H1 (cell line): ENCODE results near the gene JMJD8. TPM values are rescaled to one million over a fixed set of nuclear protein-coding genes. Genes with fewer than 3 reads are reported as not detected.

Experiments
- FOSL1 ChIP-seq: IDR thresholded peaks from 2 replicates; pipeline ENCODE4 v1.6.1; 2011; ENCODE audit warnings: mild to moderate bottlenecking, low read depth, low read length, moderate library complexity; ENCODE audit not compliant: insufficient read depth
- HDAC6 ChIP-seq: IDR thresholded peaks from one replicate; pipeline ENCODE4 v1.7.1; 2012; ENCODE audit warnings: low read depth, mild to moderate bottlenecking, inconsistent platforms, low read length, moderate library complexity
- KDM1A ChIP-seq: fragments of 200-600, 300-600 bp; sonication (generic); IDR thresholded peaks from 2 replicates; pipeline ENCODE4 v1.7.1; 2016; ENCODE audit warnings: mild to moderate bottlenecking, low read length, borderline replicate concordance
- MAX ChIP-seq: IDR thresholded peaks from 2 replicates; pipeline ENCODE4 v1.6.1; 2012; ENCODE audit warnings: inconsistent platforms
- NANOG ChIP-seq: IDR thresholded peaks from 2 replicates; pipeline ENCODE4 v1.6.1; 2011; ENCODE audit warnings: low read length, low read depth, mild to moderate bottlenecking, inconsistent platforms; ENCODE audit not compliant: insufficient read depth, poor library complexity, severe bottlenecking
- PHF8 ChIP-seq: fragments of 200-600 bp; sonication (generic); conservative IDR thresholded peaks from 2 replicates; pipeline ENCODE4 v1.7.1; 2012; ENCODE audit warnings: low read depth, mild to moderate bottlenecking, inconsistent platforms, low read length, moderate library complexity
- SP4 ChIP-seq: IDR thresholded peaks from 2 replicates; pipeline ENCODE4 v1.6.1; 2012; ENCODE audit warnings: low read length, inconsistent platforms
- polyA plus RNA-seq, 7 experiments: library from polyadenylated mRNA; depleted of rRNA in 3 of 7; stranded (reverse) in 5 of 7; unstranded in 2 of 7; fragments of >200 nt in 5 of 7; fragments of 200-250 nt in 2 of 7; gene quantifications; 1 replicate in 5 of 7; 2 replicates in 1 of 7; 4 replicates in 1 of 7; pipeline versions ENCODE4 v1.2.1 to v1.2.3, GENCODE V29; 2011 to 2013; ENCODE audit warnings: missing spikeins in 2 of 7, mixed read lengths in 2 of 7
- total RNA-seq: library from RNA; stranded (reverse); fragmentation: NEBNext Ultra II Directional; extraction: Animal tissue kit (Norgen Biotek cat#: 25700); gene quantifications from 2 replicates; pipeline ENCODE4 v1.2.1, GENCODE V29; 2021

JMJD8 gene
- total and polyA plus RNA-seq, 2 of the 8 experiments (the other 6 are each of a cell fraction or from before 2014, with no cell fraction given) = 46.4 to 87.4 TPM

DNA sequence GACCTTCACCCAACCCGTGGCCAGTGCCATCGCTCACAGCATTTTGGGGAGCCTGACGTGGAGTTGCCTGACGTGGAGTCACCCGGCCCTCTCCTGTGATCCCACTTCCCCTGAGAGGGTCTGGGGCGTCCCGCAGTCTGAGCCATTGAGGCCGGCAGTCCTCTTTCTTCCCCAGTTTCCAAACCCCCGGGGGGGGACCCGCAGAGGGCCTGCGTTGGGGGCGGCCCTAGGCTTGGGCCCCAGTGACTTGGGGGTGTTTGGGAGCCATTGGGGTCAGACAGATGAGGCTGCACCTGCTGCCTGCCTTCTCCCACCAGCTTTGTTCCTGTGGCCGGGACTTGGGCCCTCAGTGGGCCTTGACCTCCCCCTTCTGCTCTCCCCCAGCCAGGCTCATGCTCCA lies 14.5 kb downstream of the JMJD8 start (continued):
- TF ChIP-seq HDAC6 (no peak), SP4 (no peak), NANOG (no peak), FOSL1 (no peak), KDM1A (no peak), PHF8 (no peak), MAX (no peak)
